Activated effector memory CD4-positive, alpha-beta T cell treated with Interleukin-2 at 50 U/mL for 16 hours (primary cell): ENCODE data around the gene ZNF728.
"Not testable (repeated sequence)": the region's sequence is repeated elsewhere in the genome, so short reads cannot be mapped to it uniquely, and the experiment has no call there.

Experiments
- DNase-seq: peaks from one replicate; pipeline ENCODE4 v3.0.0-alpha.2; 2020

ZNF728 gene

GRCh38 chr19:23002690-23003422 lies at the start of gene ZNF728:
Gene ZNF728 (minus strand): TSS chr19:23003176. CDS start chr19:23003030, 146 bp downstream.
- DNase-seq = no peak

GRCh38 chr19:23052349-23052748 lies 49.4 kb upstream of the ZNF728 start:
- no peak for DNase-seq

- DNase-seq = no peak
Observed at GRCh38 chr19:23049256-23049655, 46.3 kb upstream of the ZNF728 start.

- no peak for DNase-seq
Observed at GRCh38 chr19:23046743-23047142, 43.8 kb upstream of the ZNF728 start.

GRCh38 chr19:23033721-23034120 lies 30.7 kb upstream of the ZNF728 start:
- no peak for DNase-seq

- DNase-seq = no peak
Observed at GRCh38 chr19:23015660-23016059, 12.7 kb upstream of the ZNF728 start.

GRCh38 chr19:22994957-22995356 lies 8.0 kb downstream of the ZNF728 start:
- DNase-seq = not testable (repeated sequence)

- no peak for DNase-seq
Observed at GRCh38 chr19:22976248-22976647, 26.7 kb downstream of the ZNF728 start.

GRCh38 chr19:22975546-22976136 lies 27.3 kb downstream of the ZNF728 start:
- not testable (repeated sequence) for DNase-seq

GRCh38 chr19:22945560-22945959 lies 57.4 kb downstream of the ZNF728 start:
- no peak for DNase-seq

- no peak for DNase-seq
Observed at GRCh38 chr19:22935151-22935550, 67.8 kb downstream of the ZNF728 start.

GRCh38 chr19:22927576-22927975 lies 75.4 kb downstream of the ZNF728 start:
- not testable (repeated sequence) for DNase-seq

- DNase-seq = not testable (repeated sequence)
Observed at GRCh38 chr19:22925181-22925580, 77.8 kb downstream of the ZNF728 start.
